ENCODE data around the gene HIP1. TPM values are rescaled to one million over a fixed set of nuclear protein-coding genes. Genes with fewer than 3 reads are reported as not detected.

HIP1 gene
- polyA plus RNA-seq, 1 of the 3 experiments (the other 2 are of a cell fraction) = 11.3 TPM

- Histone ChIP-seq H3K4me1 (ENCODE audit: control insufficient read depth in 1 of 2, insufficient read depth in 2 of 2, low read depth in 1 of 2, low read length in 1 of 2) (peaks cover 5 to 11% of the 10 kb centered on the region in 2 experiments; a peak in 2 of 4 replicates), H4K20me1 (ENCODE audit: insufficient read depth) (peaks cover 49% of the 10 kb centered on the region), H3K4me2 (no peak overlapping the region), H3K79me2 (ENCODE audit: insufficient read depth) (no peaks in the 10 kb centered on the region), H3K9me2 (no peaks in the 10 kb centered on the region), H3K27ac (ENCODE audit: low read depth in 2 of 2, low read length in 1 of 2) (no peak overlapping the region), H3K9ac (no peak overlapping the region), H3K4me3 (ENCODE audit: low read depth in 2 of 2, low read length in 1 of 2) (no peak overlapping the region), H3K27me3 (ENCODE audit: insufficient read depth) (no peaks in the 10 kb centered on the region), H3F3A (replicated peaks; ENCODE audit: insufficient read depth) (peaks cover 17% of the 10 kb centered on the region), H3K9me3 (no peaks in the 10 kb centered on the region), H2AFZ (ENCODE audit: low read depth) (no peak overlapping the region), H3K36me3 (replicated peaks in 1 of 2; ENCODE audit: control insufficient read depth in 1 of 2, insufficient read depth in 2 of 2, low read length in 1 of 2) (no peaks in the 10 kb centered on the region)
- POLR2A ChIA-PET = no interaction called here
- CTCF ChIA-PET = interaction anchor here (1.5 kb wide), 1 partner anchor 15 kb away, joined by 3 read pairs; no protein-coding TSS in a partner anchor
- TF ChIP-seq JUND (IDR thresholded peaks at IDR 0.05) = no peak
- no peak for TF ChIP-seq CHD2 (IDR thresholded peaks at IDR 0.05; ENCODE audit: low read length, partially characterized antibody)
- no peak for TF ChIP-seq EZH2phosphoT487 (IDR thresholded peaks at IDR 0.05; ENCODE audit: borderline replicate concordance, low read depth)
- TF ChIP-seq, protein P1, sequence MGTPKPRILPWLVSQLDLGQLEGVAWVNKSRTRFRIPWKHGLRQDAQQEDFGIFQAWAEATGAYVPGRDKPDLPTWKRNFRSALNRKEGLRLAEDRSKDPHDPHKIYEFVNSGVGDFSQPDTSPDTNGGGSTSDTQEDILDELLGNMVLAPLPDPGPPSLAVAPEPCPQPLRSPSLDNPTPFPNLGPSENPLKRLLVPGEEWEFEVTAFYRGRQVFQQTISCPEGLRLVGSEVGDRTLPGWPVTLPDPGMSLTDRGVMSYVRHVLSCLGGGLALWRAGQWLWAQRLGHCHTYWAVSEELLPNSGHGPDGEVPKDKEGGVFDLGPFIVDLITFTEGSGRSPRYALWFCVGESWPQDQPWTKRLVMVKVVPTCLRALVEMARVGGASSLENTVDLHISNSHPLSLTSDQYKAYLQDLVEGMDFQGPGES (IDR thresholded peaks at IDR 0.05; ENCODE audit: low read depth, low read length) = no peak
- TF ChIP-seq, protein P2, sequence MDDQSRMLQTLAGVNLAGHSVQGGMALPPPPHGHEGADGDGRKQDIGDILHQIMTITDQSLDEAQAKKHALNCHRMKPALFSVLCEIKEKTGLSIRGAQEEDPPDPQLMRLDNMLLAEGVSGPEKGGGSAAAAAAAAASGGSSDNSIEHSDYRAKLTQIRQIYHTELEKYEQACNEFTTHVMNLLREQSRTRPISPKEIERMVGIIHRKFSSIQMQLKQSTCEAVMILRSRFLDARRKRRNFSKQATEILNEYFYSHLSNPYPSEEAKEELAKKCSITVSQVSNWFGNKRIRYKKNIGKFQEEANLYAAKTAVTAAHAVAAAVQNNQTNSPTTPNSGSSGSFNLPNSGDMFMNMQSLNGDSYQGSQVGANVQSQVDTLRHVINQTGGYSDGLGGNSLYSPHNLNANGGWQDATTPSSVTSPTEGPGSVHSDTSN (IDR thresholded peaks at IDR 0.05) = no peak
- TF ChIP-seq TAF1 (IDR thresholded peaks at IDR 0.05; ENCODE audit: borderline replicate concordance, low read depth, low read length) = no peak
- TF ChIP-seq, protein P3, sequence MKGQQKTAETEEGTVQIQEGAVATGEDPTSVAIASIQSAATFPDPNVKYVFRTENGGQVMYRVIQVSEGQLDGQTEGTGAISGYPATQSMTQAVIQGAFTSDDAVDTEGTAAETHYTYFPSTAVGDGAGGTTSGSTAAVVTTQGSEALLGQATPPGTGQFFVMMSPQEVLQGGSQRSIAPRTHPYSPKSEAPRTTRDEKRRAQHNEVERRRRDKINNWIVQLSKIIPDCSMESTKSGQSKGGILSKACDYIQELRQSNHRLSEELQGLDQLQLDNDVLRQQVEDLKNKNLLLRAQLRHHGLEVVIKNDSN (IDR thresholded peaks at IDR 0.05; ENCODE audit: borderline replicate concordance, low read depth) = no peak
- no peak for TF ChIP-seq FOXM1 (IDR thresholded peaks at IDR 0.05; ENCODE audit: low read depth)
- TF ChIP-seq CTCF (IDR thresholded peaks at IDR 0.05) = no peak
- no peak for TF ChIP-seq REST (IDR thresholded peaks at IDR 0.05; ENCODE audit: low read depth, low read length)
- TF ChIP-seq EP300 (IDR thresholded peaks at IDR 0.05; ENCODE audit: borderline replicate concordance in 1 of 2, low read depth in 1 of 2, low read length in 1 of 2) = no peak
- no peak for TF ChIP-seq RCOR1 (IDR thresholded peaks at IDR 0.05; ENCODE audit: low read length)
- 94% methylated on average over 11 of the region's 12 CpGs for WGBS (ENCODE audit: low lambda C conversion rate)
- no peak for DNase-seq
Observed at GRCh38 chr7:75567948-75568595, 170.7 kb downstream of the HIP1 start.
